GM20000 (cell line): ENCODE measurements around the gene DHX36.

ENCODE experiments used
- DNase-seq: peaks from one replicate; pipeline ENCODE4 v3.0.0; 2012; ENCODE audit warnings: low spot score
- CTCF ChIP-seq: IDR thresholded peaks from 2 replicates; pipeline ENCODE4 v1.5.1; 2012; ENCODE audit warnings: mild to moderate bottlenecking, control low read depth; ENCODE audit errors: extremely low read depth, missing control alignments

Gene DHX36

GRCh38 chr3:154323891-154324738 is at the start of gene DHX36:
Gene DHX36, minus strand, starts transcription at chr3:154324487. Its CDS starts 71 bp downstream, at chr3:154324416.
- peak; percentile 85 for DNase-seq
- TF ChIP-seq CTCF = no peak

- DNase-seq = no peak
Observed at GRCh38 chr3:154367221-154367620, 42.9 kb upstream of the DHX36 start.

GRCh38 chr3:154364849-154365248 is 40.6 kb upstream of the DHX36 start:
- no peak for TF ChIP-seq CTCF
- no peak for DNase-seq

More at GRCh38 chr3:154367221-154367620, 42.9 kb upstream of the DHX36 start:
- no peak for TF ChIP-seq CTCF

GRCh38 chr3:154361099-154361498 is 36.8 kb upstream of the DHX36 start:
- no peak for TF ChIP-seq CTCF
- no peak for DNase-seq

- no peak for DNase-seq
- TF ChIP-seq CTCF = no peak
Observed at GRCh38 chr3:154356009-154356408, 31.7 kb upstream of the DHX36 start.

GRCh38 chr3:154349223-154349622 is 24.9 kb upstream of the DHX36 start:
- no peak for DNase-seq
- TF ChIP-seq CTCF = no peak

- no peak for TF ChIP-seq CTCF
- no peak for DNase-seq
Observed at GRCh38 chr3:154345422-154346122, 21.3 kb upstream of the DHX36 start.
